Activated naive CD8-positive, alpha-beta T cell treated with anti-CD3 and anti-CD28 coated beads, Interleukin-2, amount 10 ng/mL, durations not matched to agents 7 days and 5 days (primary cell): Measurements from ENCODE around the gene KLRC3. TPM values are rescaled to one million over a fixed set of nuclear protein-coding genes. Genes with fewer than 3 reads are reported as not detected.
A peak's percentile ranks its signal among the peaks of the same experiment; 100 is the strongest.
"Not testable (repeated sequence)": the region's sequence is repeated elsewhere in the genome, so short reads cannot be mapped to it uniquely, and the experiment has no call there.

Experiments
- ATAC-seq: fragments of 150-1000 bp; cut with Tn5 transposase; one replicate; pipeline ENCODE4 v1.10.0; 2021; ENCODE audit warnings: low read depth, moderate library complexity
- POLR2A ChIA-PET: fragments of 350-600 bp; sonication (Branson Sonifier 250); formaldehyde crosslinking; loops from one replicate; lab custom pipeline; 2021; ENCODE audit warnings: antibody characterized with exemption; lab: Charles Lee
- DNase-seq: peaks from one replicate; pipeline ENCODE4 v3.0.0; 2021
- H3K27ac Mint-ChIP-seq: one replicate; pipeline ENCODE4 v1.8.0; 2022; ENCODE audit warnings: mild to moderate bottlenecking, mixed read lengths
- H3K27me3 Mint-ChIP-seq: one replicate; pipeline ENCODE4 v1.8.0; 2022; ENCODE audit warnings: mild to moderate bottlenecking, moderate library complexity, mixed read lengths
- H3K36me3 Mint-ChIP-seq: one replicate; pipeline ENCODE4 v1.8.0; 2021; ENCODE audit warnings: mild to moderate bottlenecking, mixed read lengths
- H3K4me1 Mint-ChIP-seq: one replicate; pipeline ENCODE4 v1.8.0; 2021; ENCODE audit warnings: mixed read lengths
- H3K4me3 Mint-ChIP-seq: one replicate; pipeline ENCODE4 v1.8.0; 2022; ENCODE audit warnings: mild to moderate bottlenecking, moderate library complexity, mixed read lengths
- H3K9me3 Mint-ChIP-seq: one replicate; pipeline ENCODE4 v1.8.0; 2021; ENCODE audit warnings: mixed read lengths
- total RNA-seq, 2 experiments: library from RNA; stranded (reverse); gene quantifications; one replicate each; pipeline ENCODE4 v1.2.3, GENCODE V29; 2021

KLRC3 gene
- total RNA-seq, 2 experiments from 2014 or later = 3.0 to 5.6 TPM

- H3K27ac Mint-ChIP-seq, H3K36me3 Mint-ChIP-seq, H3K27me3 Mint-ChIP-seq, POLR2A ChIA-PET, H3K4me3 Mint-ChIP-seq, H3K4me1 Mint-ChIP-seq, H3K9me3 Mint-ChIP-seq, DNase-seq: not testable (repeated sequence)
- peak; percentile 80 for ATAC-seq
Measured at GRCh38 chr12:10430623-10431022, 10.2 kb upstream of the KLRC3 start.

DNA sequence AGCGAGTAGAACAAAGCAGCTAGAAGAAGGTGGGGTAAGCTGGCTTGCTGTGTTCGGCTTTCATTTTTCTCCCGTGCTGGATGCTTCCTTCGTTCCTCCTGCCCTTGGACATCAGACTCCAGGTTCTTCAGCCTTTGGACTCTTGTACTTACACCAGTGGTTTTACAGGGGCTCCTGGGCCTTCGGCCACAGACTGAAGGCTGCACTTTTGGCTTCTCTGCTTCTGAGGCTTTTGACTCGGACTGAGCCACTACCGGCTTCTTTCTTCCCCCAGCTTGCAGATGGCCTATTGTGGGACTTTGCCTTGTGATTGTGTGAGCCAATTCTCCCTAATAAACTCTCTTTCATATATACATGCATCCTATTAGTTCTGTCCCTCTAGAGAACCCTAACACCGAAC, 5.5 kb upstream of the KLRC3 start:
- POLR2A ChIA-PET, DNase-seq, ATAC-seq, H3K27ac Mint-ChIP-seq, H3K36me3 Mint-ChIP-seq, H3K4me1 Mint-ChIP-seq, H3K4me3 Mint-ChIP-seq, H3K9me3 Mint-ChIP-seq, H3K27me3 Mint-ChIP-seq: not testable (repeated sequence)

DNA sequence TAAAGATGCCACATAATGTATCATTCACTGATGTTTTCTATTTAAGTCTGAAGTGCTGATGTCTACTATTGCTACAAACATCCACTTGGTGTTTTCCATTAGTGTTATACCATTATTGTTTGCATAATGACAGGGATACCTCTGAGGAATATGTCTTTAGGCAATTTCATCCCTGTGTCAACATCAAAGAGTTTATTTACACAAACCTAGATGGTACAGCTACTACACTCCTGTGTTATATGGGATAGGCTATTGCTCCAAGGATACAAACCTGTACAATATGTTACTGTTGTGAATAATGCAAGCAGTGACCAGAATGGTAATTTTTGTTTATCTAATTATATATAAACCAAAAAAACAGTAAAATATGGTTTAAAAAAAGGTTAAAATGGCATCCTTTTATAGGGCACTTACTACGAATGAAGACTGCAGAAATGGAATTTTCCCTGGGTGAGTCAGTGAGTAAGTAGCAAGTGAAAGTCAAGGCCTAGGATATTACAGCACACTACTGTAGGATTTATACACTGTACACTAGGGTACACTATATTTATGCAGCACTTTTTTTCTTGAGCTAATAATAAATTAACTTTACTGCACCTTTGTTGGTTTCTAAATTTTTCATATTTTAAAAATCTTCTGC, 4.0 kb upstream of the KLRC3 start:
- H3K27ac Mint-ChIP-seq, H3K4me3 Mint-ChIP-seq, H3K36me3 Mint-ChIP-seq, DNase-seq, H3K9me3 Mint-ChIP-seq, H3K4me1 Mint-ChIP-seq, POLR2A ChIA-PET, ATAC-seq, H3K27me3 Mint-ChIP-seq: not testable (repeated sequence)

DNA sequence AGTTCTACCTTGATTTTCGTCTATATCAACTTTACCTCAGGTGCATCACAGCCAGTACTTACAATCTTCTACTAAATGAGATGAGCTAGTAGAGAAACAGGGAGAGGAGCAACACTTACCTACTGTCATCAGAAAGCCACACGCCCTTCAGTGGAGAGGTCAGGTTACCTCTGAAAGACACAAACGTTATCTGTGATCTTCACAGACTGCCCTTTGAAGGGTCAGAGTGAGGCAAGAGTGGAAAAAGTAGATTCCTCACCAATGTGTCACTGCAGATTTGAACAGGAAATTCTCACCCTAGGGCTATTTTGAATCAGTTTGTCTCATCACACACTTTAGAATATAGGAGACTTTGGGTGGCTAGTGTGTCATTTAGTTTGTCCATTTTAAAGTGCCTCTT, 1.8 kb upstream of the KLRC3 start:
- H3K27me3 Mint-ChIP-seq, DNase-seq, H3K9me3 Mint-ChIP-seq, H3K36me3 Mint-ChIP-seq, H3K4me1 Mint-ChIP-seq, H3K27ac Mint-ChIP-seq, H3K4me3 Mint-ChIP-seq, POLR2A ChIA-PET: not testable (repeated sequence)
- peak; percentile 63 for ATAC-seq

GRCh38 chr12:10409392-10409791, 11.0 kb downstream of the KLRC3 start, which contains the start of gene KLRC4:
TSS of gene KLRC4 (minus strand) at chr12:10409757. CDS start at chr12:10409575, 182 bp downstream.
- Mint-ChIP-seq H3K27ac (peak within 1 kb of the TSS; percentile 88), H3K27me3 (no peaks in the 10 kb centered on the region), H3K4me3 (peak within 1 kb of the TSS; percentile 79), H3K4me1 (peaks cover 34% of the 10 kb centered on the region), H3K36me3 (peaks cover 17% of the 10 kb centered on the region), H3K9me3 (peaks cover 4% of the 10 kb centered on the region)
- peak; percentile 74 for ATAC-seq
- POLR2A ChIA-PET = interaction anchor here (0.9 to 1.6 kb wide), 6 partner anchors 14 to 145 kb away, joined by 3 to 7 read pairs (median 4); no protein-coding TSS in a partner anchor
- DNase-seq = no peak

GRCh38 chr12:10408842-10409241, 11.6 kb downstream of the KLRC3 start:
- peaks cover 34% of the 10 kb centered on the region for H3K4me1 Mint-ChIP-seq
- no peaks in the 10 kb centered on the region for H3K27me3 Mint-ChIP-seq
- DNase-seq (no peak), ATAC-seq (no peak)
- H3K4me3 Mint-ChIP-seq = peak overlapping the region; percentile 79
- POLR2A ChIA-PET = interaction anchor here (0.9 to 1.6 kb wide), 6 partner anchors 14 to 146 kb away, joined by 3 to 7 read pairs (median 4); no protein-coding TSS in a partner anchor
- peaks cover 16% of the 10 kb centered on the region for H3K36me3 Mint-ChIP-seq
- H3K27ac Mint-ChIP-seq = peak overlapping the region; percentile 88
- H3K9me3 Mint-ChIP-seq = peaks cover 4% of the 10 kb centered on the region

- POLR2A ChIA-PET = interaction anchor here (0.9 to 2.7 kb wide), 10 partner anchors 9 to 153 kb away, joined by 3 to 13 read pairs (median 8); no protein-coding TSS in a partner anchor
- ATAC-seq (peak; percentile 7), DNase-seq (peak; percentile 39)
- Mint-ChIP-seq H3K9me3 (peaks cover 2% of the 10 kb centered on the region), H3K36me3 (peaks cover 16% of the 10 kb centered on the region), H3K27me3 (no peaks in the 10 kb centered on the region), H3K4me1 (peaks cover 40% of the 10 kb centered on the region), H3K4me3 (peak overlapping the region; percentile 91), H3K27ac (peak overlapping the region; percentile 87)
Measured at GRCh38 chr12:10406725-10407124, 13.7 kb downstream of the KLRC3 start.

- H3K4me3 Mint-ChIP-seq = peak overlapping the region; percentile 75
- no peaks in the 10 kb centered on the region for H3K27me3 Mint-ChIP-seq
- peaks cover 2% of the 10 kb centered on the region for H3K9me3 Mint-ChIP-seq
- ATAC-seq = peak; percentile 35
- POLR2A ChIA-PET = interaction anchor here (0.5 to 2.7 kb wide), 6 partner anchors 9 to 158 kb away, joined by 3 to 13 read pairs (median 4); no protein-coding TSS in a partner anchor
- peaks cover 44% of the 10 kb centered on the region for H3K4me1 Mint-ChIP-seq
- peaks cover 21% of the 10 kb centered on the region for H3K36me3 Mint-ChIP-seq
- no peak overlapping the region for H3K27ac Mint-ChIP-seq
- no peak for DNase-seq
Measured at GRCh38 chr12:10405294-10405693, 15.1 kb downstream of the KLRC3 start.

DNA sequence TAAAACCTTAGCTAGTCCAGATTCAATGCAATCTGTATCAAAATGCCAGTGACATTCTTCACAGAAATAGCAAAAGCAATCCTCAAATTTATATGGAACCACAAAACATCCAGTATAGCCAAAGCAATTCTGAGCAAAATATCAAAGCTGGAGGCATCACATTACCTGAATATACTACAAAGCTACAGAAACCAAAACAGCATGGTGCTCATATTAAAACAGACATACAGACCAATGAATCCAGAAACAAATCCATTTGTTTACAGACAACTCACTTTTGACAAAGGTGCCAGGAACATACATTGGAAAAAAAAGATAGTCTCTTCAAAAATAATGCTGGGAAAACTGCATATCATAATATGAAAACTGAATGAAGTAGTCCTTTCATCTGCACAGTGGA, 15.6 kb downstream of the KLRC3 start:
- POLR2A ChIA-PET = interaction anchor here (0.5 to 1.6 kb wide), 6 partner anchors 9 to 644 kb away, joined by 3 to 9 read pairs (median 3); partner anchors contain the start of gene CD69
- peaks cover 21% of the 10 kb centered on the region for H3K36me3 Mint-ChIP-seq
- H3K9me3 Mint-ChIP-seq = peaks cover 2% of the 10 kb centered on the region
- H3K4me3 Mint-ChIP-seq = peak overlapping the region; percentile 75
- H3K27ac Mint-ChIP-seq = peak overlapping the region; percentile 47
- peaks cover 48% of the 10 kb centered on the region for H3K4me1 Mint-ChIP-seq
- no peak for ATAC-seq
- no peaks in the 10 kb centered on the region for H3K27me3 Mint-ChIP-seq
- DNase-seq = no peak

GRCh38 chr12:10400829-10401228, 19.6 kb downstream of the KLRC3 start:
- ATAC-seq (peak; percentile 45), DNase-seq (no peak)
- POLR2A ChIA-PET = interaction anchor here (0.8 to 1.1 kb wide), 2 partner anchors 32 to 159 kb away, joined by 3 read pairs; no protein-coding TSS in a partner anchor
- Mint-ChIP-seq H3K36me3 (peaks cover 23% of the 10 kb centered on the region), H3K27ac (peak overlapping the region; percentile 67), H3K4me3 (peak overlapping the region; percentile 76), H3K9me3 (peaks cover 2% of the 10 kb centered on the region), H3K4me1 (peaks cover 47% of the 10 kb centered on the region), H3K27me3 (no peaks in the 10 kb centered on the region)

DNA sequence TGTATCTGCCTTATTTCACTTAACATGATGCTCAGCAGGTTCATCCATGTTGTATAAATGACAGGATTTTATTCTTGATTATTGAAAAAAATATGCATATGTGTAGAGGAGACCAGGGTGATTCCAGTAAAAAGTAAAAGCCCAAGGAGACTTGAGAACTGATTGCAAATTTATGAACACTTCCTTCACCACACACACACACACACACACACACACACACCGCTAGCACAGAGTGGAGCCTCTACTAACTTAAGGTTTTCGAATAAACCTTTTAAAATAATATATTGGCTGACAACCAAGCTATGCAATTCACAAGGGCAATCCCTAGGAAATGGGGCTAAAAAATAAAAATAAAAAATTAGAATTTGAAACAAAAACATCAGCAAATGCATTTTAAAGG, 22.2 kb downstream of the KLRC3 start:
- H3K4me1 Mint-ChIP-seq = peaks cover 58% of the 10 kb centered on the region
- no peaks in the 10 kb centered on the region for H3K27me3 Mint-ChIP-seq
- H3K27ac Mint-ChIP-seq = peak overlapping the region; percentile 79
- ATAC-seq = no peak
- H3K9me3 Mint-ChIP-seq = no peaks in the 10 kb centered on the region
- DNase-seq = no peak
- peak overlapping the region; percentile 70 for H3K4me3 Mint-ChIP-seq
- H3K36me3 Mint-ChIP-seq = peaks cover 14% of the 10 kb centered on the region
- POLR2A ChIA-PET = interaction anchor here (1.9 to 8.4 kb wide), 5 partner anchors 9 to 163 kb away, joined by 4 to 117 read pairs (median 10); no protein-coding TSS in a partner anchor

DNA sequence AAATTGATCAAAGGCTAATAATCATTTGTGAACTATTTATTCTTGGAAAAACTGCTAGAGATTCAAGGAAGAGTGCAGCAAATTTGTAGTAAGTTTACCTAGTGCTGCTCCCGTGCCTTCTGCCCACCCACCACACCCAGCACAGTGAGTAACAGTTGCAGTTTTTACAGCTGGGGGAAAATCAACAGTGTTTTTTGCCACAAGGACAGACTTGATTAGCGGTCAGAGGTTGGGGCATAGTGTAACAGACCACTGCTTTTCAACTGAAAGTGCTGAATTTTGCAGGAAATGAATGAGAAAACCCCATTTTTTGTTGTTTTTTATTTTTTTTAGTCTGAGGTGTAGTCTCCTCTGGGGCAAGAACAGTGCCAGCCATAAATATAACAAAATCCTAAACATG, 23.1 kb downstream of the KLRC3 start:
- Mint-ChIP-seq H3K4me3 (peak overlapping the region; percentile 70), H3K4me1 (peaks cover 63% of the 10 kb centered on the region), H3K27me3 (no peaks in the 10 kb centered on the region), H3K27ac (peak overlapping the region; percentile 77), H3K9me3 (no peaks in the 10 kb centered on the region), H3K36me3 (peaks cover 11% of the 10 kb centered on the region)
- POLR2A ChIA-PET = interaction anchor here (1.4 to 8.4 kb wide), 7 partner anchors 10 to 164 kb away, joined by 4 to 117 read pairs (median 10); no protein-coding TSS in a partner anchor
- no peak for DNase-seq
- ATAC-seq = peak; percentile 8

- not testable (repeated sequence) for ATAC-seq, DNase-seq, H3K36me3 Mint-ChIP-seq, H3K27me3 Mint-ChIP-seq, H3K9me3 Mint-ChIP-seq
- H3K4me3 Mint-ChIP-seq = peak overlapping the region; percentile 18
- peak overlapping the region; percentile 54 for H3K27ac Mint-ChIP-seq
- POLR2A ChIA-PET = interaction anchor here (0.7 to 8.4 kb wide), 13 partner anchors 8 to 528 kb away, joined by 3 to 117 read pairs (median 5); partner anchors contain the start of gene KLRC4
- H3K4me1 Mint-ChIP-seq = peaks cover 62% of the 10 kb centered on the region
Measured at GRCh38 chr12:10396176-10396575, 24.2 kb downstream of the KLRC3 start.
